Loucy (cell line): ENCODE results near the gene CALN1.

Experiments used
- H2AFZ ChIP-seq: fragments of 200-600 bp; sonication (generic); 2 replicates; pipeline ENCODE4 v1.6.0; 2016; ENCODE audit warnings: antibody characterized with exemption, mild to moderate bottlenecking, low read length, moderate library complexity
- H3F3A ChIP-seq: fragments of 200-600 bp; 2 replicates; pipeline ENCODE4 v1.6.0; 2016; ENCODE audit warnings: antibody characterized with exemption, low read depth, mild to moderate bottlenecking
- H3K27me3 ChIP-seq: fragments of 200-600 bp; sonication (generic); 2 replicates; pipeline ENCODE4 v1.6.1; 2014; ENCODE audit warnings: low read length, mild to moderate bottlenecking; ENCODE audit not compliant: insufficient read depth, poor library complexity, severe bottlenecking
- H3K36me3 ChIP-seq: fragments of 200-600 bp; sonication (generic); 2 replicates; pipeline ENCODE4 v1.6.1; 2016; ENCODE audit warnings: low read length; ENCODE audit not compliant: insufficient read depth
- H3K4me1 ChIP-seq: fragments of 200-600 bp; sonication (generic); 2 replicates; pipeline ENCODE4 v1.5.1; 2014; ENCODE audit warnings: low read length, mild to moderate bottlenecking; ENCODE audit not compliant: insufficient read depth, poor library complexity, severe bottlenecking
- H3K4me2 ChIP-seq: fragments of 200-600 bp; sonication (generic); 2 replicates; pipeline ENCODE4 v1.6.0; 2014; ENCODE audit warnings: antibody characterized with exemption, low read length, low read depth, mild to moderate bottlenecking; ENCODE audit not compliant: poor library complexity, severe bottlenecking
- H3K4me3 ChIP-seq: fragments of 200-600 bp; sonication (generic); 2 replicates; pipeline ENCODE4 v1.5.1; 2014; ENCODE audit warnings: low read length, mild to moderate bottlenecking, mixed read lengths; ENCODE audit not compliant: poor library complexity, severe bottlenecking
- H3K79me2 ChIP-seq: fragments of 200-600 bp; sonication (generic); 2 replicates; pipeline ENCODE4 v1.6.1; 2014; ENCODE audit warnings: low read length; ENCODE audit not compliant: insufficient read depth
- H3K9ac ChIP-seq: fragments of 200-600 bp; sonication (generic); 2 replicates; pipeline ENCODE4 v1.6.0; 2014; ENCODE audit warnings: mild to moderate bottlenecking, low read depth, low read length, moderate library complexity; ENCODE audit not compliant: poor library complexity, severe bottlenecking
- H3K9me2 ChIP-seq: fragments of 200-600 bp; sonication (generic); replicated peaks from 2 replicates; pipeline ENCODE4 v1.6.1; 2016; ENCODE audit warnings: low read depth, low read length, mixed read lengths
- H3K9me3 ChIP-seq: fragments of 200-600 bp; sonication (generic); 2 replicates; pipeline ENCODE4 v1.6.1; 2014; ENCODE audit warnings: mild to moderate bottlenecking, antibody characterized with exemption, low read length, low read depth; ENCODE audit not compliant: insufficient read depth
- H4K20me1 ChIP-seq: fragments of 200-600 bp; sonication (generic); 2 replicates; pipeline ENCODE4 v1.6.0; 2014; ENCODE audit warnings: antibody characterized with exemption, low read length, mild to moderate bottlenecking; ENCODE audit not compliant: insufficient read depth, poor library complexity, severe bottlenecking
- CTCF ChIP-seq: fragments of 200-600 bp; sonication (generic); conservative IDR thresholded peaks from 2 replicates; pipeline ENCODE4 v1.5.1; 2014; ENCODE audit warnings: mild to moderate bottlenecking, antibody characterized with exemption, low read length
- EZH2phosphoT487 ChIP-seq: fragments of 200-600 bp; IDR thresholded peaks from 2 replicates; pipeline ENCODE4 v1.6.1; 2018; ENCODE audit warnings: antibody characterized with exemption, mild to moderate bottlenecking, moderate library complexity, borderline replicate concordance

CALN1 gene

GRCh38 chr7:72040641-72041040 lies 371.5 kb downstream of the CALN1 start:
- no peaks in the 10 kb centered on the region; the same call in 1 of the 2 replicates for H3K9me3 ChIP-seq
- H2AFZ ChIP-seq: no peak overlapping the region
- H3K9ac ChIP-seq: no peak overlapping the region
- H3K9me2 ChIP-seq: no peaks in the 10 kb centered on the region
- no peaks in the 10 kb centered on the region for H3K36me3 ChIP-seq
- no peak overlapping the region for H3K4me3 ChIP-seq
- no peaks in the 10 kb centered on the region for H3K79me2 ChIP-seq
- no peaks in the 10 kb centered on the region for H3F3A ChIP-seq
- H3K27me3 ChIP-seq: no peaks in the 10 kb centered on the region
- TF ChIP-seq CTCF (no peak), EZH2phosphoT487 (no peak)
- no peaks in the 10 kb centered on the region for H4K20me1 ChIP-seq
- no peak overlapping the region for H3K4me2 ChIP-seq
- H3K4me1 ChIP-seq: no peaks in the 10 kb centered on the region

GRCh38 chr7:72039460-72039859 lies 372.7 kb downstream of the CALN1 start:
- no peaks in the 10 kb centered on the region for H4K20me1 ChIP-seq
- H3K27me3 ChIP-seq: no peaks in the 10 kb centered on the region
- no peaks in the 10 kb centered on the region for H3F3A ChIP-seq
- H3K4me3 ChIP-seq: no peak overlapping the region
- no peaks in the 10 kb centered on the region for H3K9me2 ChIP-seq
- no peak overlapping the region for H3K4me2 ChIP-seq
- no peaks in the 10 kb centered on the region for H3K4me1 ChIP-seq
- no peak overlapping the region for H3K9ac ChIP-seq
- no peaks in the 10 kb centered on the region; the same call in 1 of the 2 replicates for H3K9me3 ChIP-seq
- no peaks in the 10 kb centered on the region for H3K79me2 ChIP-seq
- TF ChIP-seq EZH2phosphoT487: no peak
- no peaks in the 10 kb centered on the region for H3K36me3 ChIP-seq
- H2AFZ ChIP-seq: no peak overlapping the region

GRCh38 chr7:72038022-72038732 lies 374.0 kb downstream of the CALN1 start:
- H3K4me3 ChIP-seq: no peak overlapping the region
- H3K9me3 ChIP-seq: no peaks in the 10 kb centered on the region; the same call in 1 of the 2 replicates
- H3K4me1 ChIP-seq: no peaks in the 10 kb centered on the region
- H2AFZ ChIP-seq: no peak overlapping the region
- H4K20me1 ChIP-seq: no peaks in the 10 kb centered on the region
- H3K36me3 ChIP-seq: no peaks in the 10 kb centered on the region
- H3K9me2 ChIP-seq: no peaks in the 10 kb centered on the region
- no peaks in the 10 kb centered on the region for H3K27me3 ChIP-seq
- TF ChIP-seq CTCF (no peak), EZH2phosphoT487 (no peak)
- no peak overlapping the region for H3K9ac ChIP-seq
- no peaks in the 10 kb centered on the region for H3K79me2 ChIP-seq
- no peaks in the 10 kb centered on the region for H3F3A ChIP-seq
- no peak overlapping the region for H3K4me2 ChIP-seq

- Histone ChIP-seq H2AFZ (no peak overlapping the region), H3K36me3 (no peaks in the 10 kb centered on the region), H3K9me2 (no peaks in the 10 kb centered on the region), H3K4me3 (no peak overlapping the region), H3F3A (no peaks in the 10 kb centered on the region), H3K9ac (no peak overlapping the region), H3K4me1 (no peaks in the 10 kb centered on the region), H3K4me2 (no peak overlapping the region), H3K27me3 (no peaks in the 10 kb centered on the region), H4K20me1 (no peaks in the 10 kb centered on the region), H3K79me2 (no peaks in the 10 kb centered on the region), H3K9me3 (no peaks in the 10 kb centered on the region; the same call in 1 of the 2 replicates)
- TF ChIP-seq CTCF (no peak), EZH2phosphoT487 (no peak)
These were observed 374.6 kb downstream of the CALN1 start for GRCh38 chr7:72037516-72037915.
